Measurements from ENCODE around the gene PYGB.

Gene PYGB

GRCh38 chr20:25338112-25339023, 90.5 kb downstream of the PYGB start:
- peaks cover 11% of the 10 kb centered on the region for H3K36me3 ChIP-seq (ENCODE audit: insufficient read depth, insufficient read length, low read length)
- H3K9me3 ChIP-seq (ENCODE audit: insufficient read depth, low read length), result no peaks in the 10 kb centered on the region
- H3K4me1 ChIP-seq (ENCODE audit: insufficient read depth, insufficient read length), result no peaks in the 10 kb centered on the region
- H3K4me3 ChIP-seq (ENCODE audit: insufficient read length, low read depth), result no peak overlapping the region
- no peak overlapping the region for H3K9ac ChIP-seq (ENCODE audit: insufficient read length, low read depth)
- no peak for TF ChIP-seq ZNF274 (IDR thresholded peaks at IDR 0.05; ENCODE audit: low read depth, low read length)
- TF ChIP-seq YY1 (IDR thresholded peaks at IDR 0.05; ENCODE audit: insufficient read depth, insufficient read length), result no peak
- no peak for TF ChIP-seq SUZ12 (IDR thresholded peaks at IDR 0.05; ENCODE audit: extremely low read depth, insufficient read depth, insufficient read length)
- DNase-seq (ENCODE audit: low read depth, low spot score), result no peak
- H3K27me3 ChIP-seq (ENCODE audit: insufficient read depth, insufficient read length), result no peaks in the 10 kb centered on the region

GRCh38 chr20:25339608-25340007, 91.7 kb downstream of the PYGB start:
- Histone ChIP-seq H3K4me3 (ENCODE audit: insufficient read length, low read depth) (no peak overlapping the region), H3K27me3 (ENCODE audit: insufficient read depth, insufficient read length) (no peaks in the 10 kb centered on the region), H3K36me3 (ENCODE audit: insufficient read depth, insufficient read length, low read length) (peaks cover 11% of the 10 kb centered on the region), H3K9ac (ENCODE audit: insufficient read length, low read depth) (no peak overlapping the region), H3K9me3 (ENCODE audit: insufficient read depth, low read length) (no peaks in the 10 kb centered on the region), H3K4me1 (ENCODE audit: insufficient read depth, insufficient read length) (no peaks in the 10 kb centered on the region)
- DNase-seq (ENCODE audit: low read depth, low spot score), result no peak
- TF ChIP-seq SUZ12 (IDR thresholded peaks at IDR 0.05; ENCODE audit: extremely low read depth, insufficient read depth, insufficient read length) (no peak), ZNF274 (IDR thresholded peaks at IDR 0.05; ENCODE audit: low read depth, low read length) (no peak), YY1 (IDR thresholded peaks at IDR 0.05; ENCODE audit: insufficient read depth, insufficient read length) (no peak)

GRCh38 chr20:25340380-25340779, 92.5 kb downstream of the PYGB start:
- no peak for TF ChIP-seq ZNF274 (IDR thresholded peaks at IDR 0.05; ENCODE audit: low read depth, low read length)
- TF ChIP-seq YY1 (IDR thresholded peaks at IDR 0.05; ENCODE audit: insufficient read depth, insufficient read length), result no peak
- no peak for TF ChIP-seq SUZ12 (IDR thresholded peaks at IDR 0.05; ENCODE audit: extremely low read depth, insufficient read depth, insufficient read length)

GRCh38 chr20:25341716-25342680, 94.1 kb downstream of the PYGB start:
- no peak for DNase-seq (ENCODE audit: low read depth, low spot score)
- H3K9me3 ChIP-seq (ENCODE audit: insufficient read depth, low read length), result no peaks in the 10 kb centered on the region

More at GRCh38 chr20:25340380-25340779, 92.5 kb downstream of the PYGB start:
- Histone ChIP-seq H3K9me3 (ENCODE audit: insufficient read depth, low read length) (no peaks in the 10 kb centered on the region), H3K27me3 (ENCODE audit: insufficient read depth, insufficient read length) (no peaks in the 10 kb centered on the region), H3K36me3 (ENCODE audit: insufficient read depth, insufficient read length, low read length) (peaks cover 11% of the 10 kb centered on the region), H3K4me1 (ENCODE audit: insufficient read depth, insufficient read length) (no peaks in the 10 kb centered on the region), H3K4me3 (ENCODE audit: insufficient read length, low read depth) (no peak overlapping the region), H3K9ac (ENCODE audit: insufficient read length, low read depth) (no peak overlapping the region)
- no peak for DNase-seq (ENCODE audit: low read depth, low spot score)

GRCh38 chr20:25344634-25345033, 96.7 kb downstream of the PYGB start:
- no peak overlapping the region for H3K4me3 ChIP-seq (ENCODE audit: insufficient read length, low read depth)
- no peak overlapping the region for H3K9ac ChIP-seq (ENCODE audit: insufficient read length, low read depth)
- H3K9me3 ChIP-seq (ENCODE audit: insufficient read depth, low read length), result no peaks in the 10 kb centered on the region
- DNase-seq (ENCODE audit: low read depth, low spot score), result no peak
- no peaks in the 10 kb centered on the region for H3K27me3 ChIP-seq (ENCODE audit: insufficient read depth, insufficient read length)
- no peaks in the 10 kb centered on the region for H3K36me3 ChIP-seq (ENCODE audit: insufficient read depth, insufficient read length, low read length)
- TF ChIP-seq SUZ12 (IDR thresholded peaks at IDR 0.05; ENCODE audit: extremely low read depth, insufficient read depth, insufficient read length), result no peak
- no peak for TF ChIP-seq YY1 (IDR thresholded peaks at IDR 0.05; ENCODE audit: insufficient read depth, insufficient read length)
- TF ChIP-seq ZNF274 (IDR thresholded peaks at IDR 0.05; ENCODE audit: low read depth, low read length), result no peak
- no peaks in the 10 kb centered on the region for H3K4me1 ChIP-seq (ENCODE audit: insufficient read depth, insufficient read length)

More at GRCh38 chr20:25341716-25342680, 94.1 kb downstream of the PYGB start:
- Histone ChIP-seq H3K9ac (ENCODE audit: insufficient read length, low read depth) (no peak overlapping the region), H3K4me1 (ENCODE audit: insufficient read depth, insufficient read length) (no peaks in the 10 kb centered on the region), H3K36me3 (ENCODE audit: insufficient read depth, insufficient read length, low read length) (peaks cover 9% of the 10 kb centered on the region), H3K4me3 (ENCODE audit: insufficient read length, low read depth) (no peak overlapping the region), H3K27me3 (ENCODE audit: insufficient read depth, insufficient read length) (no peaks in the 10 kb centered on the region)
- TF ChIP-seq SUZ12 (IDR thresholded peaks at IDR 0.05; ENCODE audit: extremely low read depth, insufficient read depth, insufficient read length) (no peak), ZNF274 (IDR thresholded peaks at IDR 0.05; ENCODE audit: low read depth, low read length) (no peak), YY1 (IDR thresholded peaks at IDR 0.05; ENCODE audit: insufficient read depth, insufficient read length) (no peak)

GRCh38 chr20:25345721-25346120, 97.8 kb downstream of the PYGB start:
- Histone ChIP-seq H3K36me3 (ENCODE audit: insufficient read depth, insufficient read length, low read length) (no peaks in the 10 kb centered on the region), H3K9ac (ENCODE audit: insufficient read length, low read depth) (no peak overlapping the region), H3K4me1 (ENCODE audit: insufficient read depth, insufficient read length) (no peaks in the 10 kb centered on the region), H3K9me3 (ENCODE audit: insufficient read depth, low read length) (no peaks in the 10 kb centered on the region), H3K27me3 (ENCODE audit: insufficient read depth, insufficient read length) (no peaks in the 10 kb centered on the region), H3K4me3 (ENCODE audit: insufficient read length, low read depth) (no peak overlapping the region)
- TF ChIP-seq SUZ12 (IDR thresholded peaks at IDR 0.05; ENCODE audit: extremely low read depth, insufficient read depth, insufficient read length) (no peak), YY1 (IDR thresholded peaks at IDR 0.05; ENCODE audit: insufficient read depth, insufficient read length) (no peak)
- no peak for DNase-seq (ENCODE audit: low read depth, low spot score)

Data from NT2/D1 (cell line).